MCF 10A (cell line): ENCODE data around the gene CDC16. TPM values are rescaled to one million over a fixed set of nuclear protein-coding genes. Genes with fewer than 3 reads are reported as not detected.

Source experiments
- BruUV-seq: library from RNA; stranded (reverse); fragments of 400-500 nt; replicated peaks from 2 replicates; lab custom pipeline; 2021; lab: Mats Ljungman, UMichigan
- CTCF ChIA-PET: fragments of 300-600 bp; sonication (Branson Sonifier 250); formaldehyde crosslinking; extraction: SDS; loops from one replicate; lab custom pipeline; 2021; ENCODE audit warnings: antibody characterized with exemption, inconsistent platforms; lab: Yijun Ruan, JAX
- POLR2A ChIA-PET: fragments of 300-600, 350-650 bp; sonication (Branson Sonifier 250); formaldehyde crosslinking; extraction: SDS; loops from one replicate; lab custom pipeline; 2020; ENCODE audit warnings: antibody characterized with exemption, inconsistent platforms; lab: Yijun Ruan, JAX
- DNase-seq: peaks from one replicate; pipeline ENCODE4 v3.0.0-alpha.2; 2018; ENCODE audit not compliant: unreplicated experiment
- H3K27ac Mint-ChIP-seq: one replicate; pipeline ENCODE4 v1.8.0; 2022; ENCODE audit warnings: mild to moderate bottlenecking, low read depth, mixed read lengths; ENCODE audit not compliant: unreplicated experiment
- H3K27me3 Mint-ChIP-seq: one replicate; pipeline ENCODE4 v1.8.0; 2022; ENCODE audit warnings: mixed read lengths; ENCODE audit not compliant: insufficient read depth, unreplicated experiment
- H3K36me3 Mint-ChIP-seq: one replicate; pipeline ENCODE4 v1.8.0; 2022; ENCODE audit warnings: mild to moderate bottlenecking, moderate library complexity, mixed read lengths; ENCODE audit not compliant: insufficient read depth, unreplicated experiment
- H3K4me1 Mint-ChIP-seq: one replicate; pipeline ENCODE4 v1.8.0; 2022; ENCODE audit warnings: mixed read lengths; ENCODE audit not compliant: insufficient read depth, unreplicated experiment
- H3K4me3 Mint-ChIP-seq: one replicate; pipeline ENCODE4 v1.8.0; 2022; ENCODE audit warnings: mild to moderate bottlenecking, moderate library complexity, mixed read lengths; ENCODE audit not compliant: unreplicated experiment
- H3K9me3 Mint-ChIP-seq: one replicate; pipeline ENCODE4 v1.8.0; 2022; ENCODE audit warnings: mixed read lengths; ENCODE audit not compliant: unreplicated experiment
- intact Hi-C: fragments of 100-400 bp; cut with micrococcal nuclease; formaldehyde crosslinking; loops from 2 replicates; pipeline ENCODE4 v1.14.1; 2022
- total RNA-seq: library from RNA; stranded (reverse); gene quantifications from 2 replicates; pipeline ENCODE4 v1.2.3, GENCODE V29; 2022
- TF ChIP-seq, protein P1 (sequence below): fragments of 200-600 bp; IDR thresholded peaks from one replicate; pipeline ENCODE4 v1.8.0; 2022; ENCODE audit warnings: antibody characterized with exemption, mild to moderate bottlenecking; ENCODE audit not compliant: unreplicated experiment

Gene CDC16
- total RNA-seq, 1 experiment from 2014 or later: 72.4 TPM

DNA sequence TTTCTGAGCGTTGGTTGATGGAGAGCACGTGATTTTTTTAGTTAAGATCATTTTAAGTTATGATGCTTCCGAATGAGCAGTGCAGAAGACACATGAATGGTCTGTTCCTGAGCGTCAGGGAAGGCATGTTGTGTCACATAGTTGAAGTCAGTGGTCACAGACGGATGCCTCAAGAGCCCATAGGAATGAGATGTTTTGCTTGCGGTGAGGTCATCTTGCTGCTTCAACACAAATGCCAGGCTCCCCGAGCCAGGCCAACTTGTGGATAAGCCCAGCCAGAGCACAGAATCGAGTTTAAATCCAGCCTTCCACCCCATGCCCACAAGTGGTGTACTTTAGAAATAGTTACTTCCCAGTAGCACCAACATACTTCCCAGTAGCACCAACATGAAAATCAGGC, 52.1 kb downstream of the CDC16 start:
- Mint-ChIP-seq H3K4me1 (peaks cover 21% of the 10 kb centered on the region), H3K36me3 (peaks cover 81% of the 10 kb centered on the region), H3K27ac (peak overlapping the region; percentile 61), H3K9me3 (no peaks in the 10 kb centered on the region), H3K27me3 (no peaks in the 10 kb centered on the region), H3K4me3 (no peak overlapping the region)
- ChIA-PET CTCF (interaction anchor here (1.2 kb wide), 1 partner anchor 54 kb away, joined by 4 read pairs; no protein-coding TSS in a partner anchor), POLR2A (interaction anchor here (1.0 kb wide), 1 partner anchor 24 kb away, joined by 3 read pairs; no protein-coding TSS in a partner anchor)
- BruUV-seq: no TSS peak
- intact Hi-C loops: no loop called here
- DNase-seq: no peak
- TF ChIP-seq, protein P1, sequence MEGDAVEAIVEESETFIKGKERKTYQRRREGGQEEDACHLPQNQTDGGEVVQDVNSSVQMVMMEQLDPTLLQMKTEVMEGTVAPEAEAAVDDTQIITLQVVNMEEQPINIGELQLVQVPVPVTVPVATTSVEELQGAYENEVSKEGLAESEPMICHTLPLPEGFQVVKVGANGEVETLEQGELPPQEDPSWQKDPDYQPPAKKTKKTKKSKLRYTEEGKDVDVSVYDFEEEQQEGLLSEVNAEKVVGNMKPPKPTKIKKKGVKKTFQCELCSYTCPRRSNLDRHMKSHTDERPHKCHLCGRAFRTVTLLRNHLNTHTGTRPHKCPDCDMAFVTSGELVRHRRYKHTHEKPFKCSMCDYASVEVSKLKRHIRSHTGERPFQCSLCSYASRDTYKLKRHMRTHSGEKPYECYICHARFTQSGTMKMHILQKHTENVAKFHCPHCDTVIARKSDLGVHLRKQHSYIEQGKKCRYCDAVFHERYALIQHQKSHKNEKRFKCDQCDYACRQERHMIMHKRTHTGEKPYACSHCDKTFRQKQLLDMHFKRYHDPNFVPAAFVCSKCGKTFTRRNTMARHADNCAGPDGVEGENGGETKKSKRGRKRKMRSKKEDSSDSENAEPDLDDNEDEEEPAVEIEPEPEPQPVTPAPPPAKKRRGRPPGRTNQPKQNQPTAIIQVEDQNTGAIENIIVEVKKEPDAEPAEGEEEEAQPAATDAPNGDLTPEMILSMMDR: no peak

DNA sequence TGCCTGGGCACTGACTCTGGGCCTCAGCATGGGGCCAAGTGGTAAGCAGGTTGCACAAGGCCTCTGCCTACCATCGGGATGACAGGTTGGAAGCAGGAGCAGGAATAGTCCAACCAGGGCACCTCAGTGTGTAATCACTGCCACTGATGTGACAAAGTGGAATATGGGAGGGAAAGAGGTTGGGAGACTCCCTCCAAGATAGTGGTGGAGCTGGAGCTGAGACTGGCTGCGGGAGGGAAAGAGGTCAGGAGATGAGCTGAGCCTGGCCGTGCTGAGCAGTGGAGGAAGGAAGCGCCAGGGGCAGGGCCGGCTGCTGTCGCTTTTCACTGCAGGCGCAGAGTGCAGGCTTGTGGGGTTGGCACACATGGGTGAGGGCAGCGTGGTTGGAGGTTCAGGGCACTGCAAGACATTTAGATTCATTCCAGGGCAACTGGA, 53.5 kb downstream of the CDC16 start:
- ChIA-PET CTCF (interaction anchor here (0.6 kb wide), 1 partner anchor 29 kb away, joined by 3 read pairs; no protein-coding TSS in a partner anchor), POLR2A (interaction anchor here (1.0 kb wide), 1 partner anchor 52 kb away, joined by 4 read pairs; no protein-coding TSS in a partner anchor)
- BruUV-seq: no TSS peak
- no peak for DNase-seq
- H3K27me3 Mint-ChIP-seq: no peaks in the 10 kb centered on the region
- intact Hi-C loops: no loop called here
- H3K4me1 Mint-ChIP-seq: peaks cover 21% of the 10 kb centered on the region
- H3K4me3 Mint-ChIP-seq: no peak overlapping the region
- peaks cover 89% of the 10 kb centered on the region for H3K36me3 Mint-ChIP-seq
- H3K9me3 Mint-ChIP-seq: no peaks in the 10 kb centered on the region
- H3K27ac Mint-ChIP-seq: peak overlapping the region; percentile 40
- TF ChIP-seq, protein P1: no peak

DNA sequence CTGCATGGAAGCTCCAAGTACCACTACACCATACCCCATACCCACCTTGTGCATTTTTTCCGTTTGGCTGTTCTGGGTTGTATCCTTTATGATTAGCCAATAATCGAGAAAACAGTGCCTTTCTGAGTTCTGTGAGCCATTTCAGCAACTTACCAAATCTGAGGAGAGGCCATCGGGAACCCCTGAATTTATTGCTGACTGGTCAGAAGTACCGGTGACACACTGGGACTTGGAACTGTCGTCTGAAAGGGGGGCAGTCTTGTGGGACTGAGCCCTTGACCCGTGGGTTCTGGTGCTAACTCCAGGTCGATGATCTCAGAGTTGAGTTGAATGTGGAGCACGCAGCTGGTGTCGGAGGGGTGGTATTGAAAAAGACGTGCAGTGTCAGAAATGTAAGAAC, 61.8 kb downstream of the CDC16 start:
- intact Hi-C loops: no loop called here
- POLR2A ChIA-PET: no interaction called here

DNA sequence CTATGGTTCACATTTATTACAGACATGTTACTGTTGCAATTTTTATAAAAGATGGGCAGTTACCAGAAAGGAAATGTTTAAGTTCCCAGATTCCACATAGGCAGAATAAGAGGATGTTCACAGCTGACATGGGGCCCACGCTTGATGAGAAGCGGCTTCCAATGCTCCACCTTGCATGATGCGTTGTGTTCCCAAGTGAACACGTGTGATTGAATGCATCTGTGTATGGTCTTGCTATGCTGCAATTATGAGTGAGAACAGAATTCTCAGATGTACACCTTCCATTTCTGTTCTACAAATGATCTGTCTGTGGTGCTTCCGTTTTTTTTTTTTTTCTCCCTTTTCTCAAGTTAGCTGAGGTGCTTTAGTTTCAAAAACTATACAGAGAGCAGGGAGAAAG, 62.2 kb downstream of the CDC16 start:
- DNase-seq: no peak
- no peaks in the 10 kb centered on the region for H3K27me3 Mint-ChIP-seq
- H3K36me3 Mint-ChIP-seq: peaks cover 80% of the 10 kb centered on the region
- POLR2A ChIA-PET: no interaction called here
- no peak overlapping the region for H3K4me3 Mint-ChIP-seq
- intact Hi-C loops: no loop called here
- no TSS peak for BruUV-seq
- TF ChIP-seq, protein P1: no peak
- CTCF ChIA-PET: interaction anchor here (0.8 kb wide), 1 partner anchor 29 kb away, joined by 3 read pairs; no protein-coding TSS in a partner anchor
- no peaks in the 10 kb centered on the region for H3K9me3 Mint-ChIP-seq
- no peak overlapping the region for H3K27ac Mint-ChIP-seq
- no peaks in the 10 kb centered on the region for H3K4me1 Mint-ChIP-seq

More for the DNA sequence above, 61.8 kb downstream of the CDC16 start:
- no peaks in the 10 kb centered on the region for H3K9me3 Mint-ChIP-seq
- BruUV-seq: no TSS peak
- CTCF ChIA-PET: no interaction called here
- DNase-seq: no peak
- no peak overlapping the region for H3K4me3 Mint-ChIP-seq
- H3K27me3 Mint-ChIP-seq: no peaks in the 10 kb centered on the region
- TF ChIP-seq, protein P1: no peak
- no peak overlapping the region for H3K27ac Mint-ChIP-seq
- no peaks in the 10 kb centered on the region for H3K4me1 Mint-ChIP-seq
- H3K36me3 Mint-ChIP-seq: peaks cover 80% of the 10 kb centered on the region
